HCT116 (cell line): ENCODE results near the gene NPR3. TPM values are rescaled to one million over a fixed set of nuclear protein-coding genes. Genes with fewer than 3 reads are reported as not detected.
A peak's percentile ranks its signal among the peaks of the same experiment; 100 is the strongest.

Source experiments
- ATAC-seq: fragments of 200-7000 bp; cut with Tn5 transposase; 2 replicates; pipeline ENCODE4 v1.9.1; 2020; ENCODE audit warnings: mild to moderate bottlenecking, moderate library complexity
- BruUV-seq: library from RNA; stranded (reverse); fragments of 400-500 nt; replicated peaks from 2 replicates; lab custom pipeline; 2021; lab: Mats Ljungman, UMichigan
- CTCF ChIA-PET: fragments of 300-600 bp; sonication (Branson Sonifier 250); formaldehyde crosslinking; loops from one replicate; lab custom pipeline; 2021; ENCODE audit warnings: antibody characterized with exemption; lab: Charles Lee
- POLR2A ChIA-PET: fragments of 300-600, 350-600 bp; sonication (Branson Sonifier 250); formaldehyde crosslinking; loops from one replicate; lab custom pipeline; 2021; ENCODE audit warnings: antibody characterized with exemption; lab: Charles Lee
- RAD21 ChIA-PET, 2 experiments: fragments of 300-600 bp; sonication (Branson Sonifier 250); formaldehyde crosslinking; loops; one replicate each; lab custom pipeline; 2023; ENCODE audit warnings: low total read pairs in 2 of 2; ENCODE audit not compliant: uncharacterized antibody in 2 of 2, unreplicated experiment in 2 of 2, low non-redundant PET in 1 of 2; lab: Charles Lee
- DNase-seq: peaks from one replicate; pipeline ENCODE4 v3.0.0-alpha.2; 2010; ENCODE audit warnings: low read depth, low spot score
- H2AFZ ChIP-seq: fragments of 200-600 bp; shearing (Covaris generic), sonication (generic); 2 replicates; pipeline ENCODE4 v1.6.1; 2017; ENCODE audit warnings: low read depth, mixed run types, mixed read lengths, antibody characterized with exemption, low read length; ENCODE audit not compliant: poor library complexity, severe bottlenecking
- H3K27ac ChIP-seq: 2 replicates; pipeline ENCODE4 v1.5.1; 2012; ENCODE audit warnings: low read depth, low read length
- H3K27me3 ChIP-seq: fragments of 200-600 bp; sonication (generic); 2 replicates; pipeline ENCODE4 v1.6.1; 2016; ENCODE audit warnings: mixed run types, low read length, mixed read lengths; ENCODE audit not compliant: insufficient read depth
- H3K36me3 ChIP-seq, 2 experiments: fragments of 200-500 bp in 1 of 2; fragments of 200-600 bp in 1 of 2; sonication (Bioruptor generic) in 1 of 2; sonication (generic) in 1 of 2; 2 replicates each; pipeline versions ENCODE4 v1.5.1 to v1.6.1; 2014 to 2016; ENCODE audit warnings: low read length in 2 of 2, inconsistent platforms in 1 of 2, mixed read lengths in 1 of 2, mixed run types in 1 of 2; ENCODE audit not compliant: insufficient read depth in 2 of 2, control insufficient read depth in 1 of 2
- H3K4me1 ChIP-seq, 2 experiments: fragments of 200-600 bp in 1 of 2; sonication (generic) in 1 of 2; 2 replicates each; pipeline versions ENCODE4 v1.5.1 to v1.6.1; 2012 to 2017; ENCODE audit warnings: low read length in 2 of 2, inconsistent platforms in 1 of 2, mild to moderate bottlenecking in 1 of 2, mixed read lengths in 1 of 2, mixed run types in 1 of 2, moderate library complexity in 1 of 2; ENCODE audit not compliant: insufficient read depth in 2 of 2, control insufficient read depth in 1 of 2
- H3K4me2 ChIP-seq: fragments of 200-600 bp; sonication (generic); 2 replicates; pipeline ENCODE4 v1.6.1; 2017; ENCODE audit warnings: mixed run types, low read length, mixed read lengths
- H3K4me3 ChIP-seq, 2 experiments: fragments of 200-600 bp in 1 of 2; sonication (generic) in 1 of 2; replicated peaks in 1 of 2; 2 replicates each; pipeline ENCODE4 v1.5.1; 2011 to 2016; ENCODE audit warnings: low read length in 2 of 2, control low read depth in 1 of 2, low read depth in 1 of 2, mild to moderate bottlenecking in 1 of 2, mixed read lengths in 1 of 2, mixed run types in 1 of 2
- H3K79me2 ChIP-seq: fragments of 200-600 bp; sonication (generic); 2 replicates; pipeline ENCODE4 v1.6.1; 2017; ENCODE audit warnings: mild to moderate bottlenecking, mixed run types, low read length, moderate library complexity, mixed read lengths; ENCODE audit not compliant: insufficient read depth
- H3K9ac ChIP-seq: fragments of 200-600 bp; sonication (generic); 2 replicates; pipeline ENCODE4 v1.6.1; 2016; ENCODE audit warnings: low read length, mixed read lengths
- H3K9me2 ChIP-seq: fragments of 200-600 bp; sonication (generic), shearing (Covaris generic); 2 replicates; pipeline ENCODE4 v1.6.1; 2017; ENCODE audit warnings: mixed run types, mild to moderate bottlenecking, moderate library complexity; ENCODE audit not compliant: insufficient read depth
- H3K9me3 ChIP-seq, 2 experiments: fragments of 200-500 bp in 1 of 2; fragments of 200-600 bp in 1 of 2; sonication (Bioruptor generic) in 1 of 2; sonication (generic) in 1 of 2; 2 replicates each; pipeline ENCODE4 v1.6.1; 2014 to 2017; ENCODE audit warnings: low read length in 2 of 2, mixed read lengths in 2 of 2, inconsistent platforms in 1 of 2, low read depth in 1 of 2, mild to moderate bottlenecking in 1 of 2, mixed run types in 1 of 2, moderate library complexity in 1 of 2; ENCODE audit not compliant: control insufficient read depth in 1 of 2, insufficient read depth in 1 of 2
- H4K20me1 ChIP-seq: fragments of 200-600 bp; sonication (generic), shearing (Covaris generic); 2 replicates; pipeline ENCODE4 v1.6.1; 2017; ENCODE audit warnings: mixed run types, mild to moderate bottlenecking, moderate library complexity; ENCODE audit not compliant: insufficient read depth
- CTCF ChIP-seq, 3 experiments: fragments of 200-600 bp in 1 of 3; sonication (generic) in 1 of 3; IDR thresholded peaks in 2 of 3; conservative IDR thresholded peaks in 1 of 3; 2 replicates each; pipeline ENCODE4 v1.5.1; 2012 to 2017; ENCODE audit warnings: low read depth in 2 of 3, low read length in 2 of 3, antibody characterized with exemption in 1 of 3, borderline replicate concordance in 1 of 3, control low read depth in 1 of 3, mild to moderate bottlenecking in 1 of 3, mixed read lengths in 1 of 3, mixed run types in 1 of 3, moderate library complexity in 1 of 3; ENCODE audit not compliant: insufficient read depth in 1 of 3
- POLR2A ChIP-seq: IDR thresholded peaks from 2 replicates; pipeline ENCODE4 v1.7.0; 2011; ENCODE audit warnings: borderline replicate concordance; ENCODE audit not compliant: insufficient read depth, insufficient read length; ENCODE audit errors: extremely low read depth
- POLR2AphosphoS5 ChIP-seq: IDR thresholded peaks from 2 replicates; pipeline ENCODE4 v1.6.1; 2011; ENCODE audit warnings: mild to moderate bottlenecking, low read depth, low read length, moderate library complexity
- RAD21 ChIP-seq: IDR thresholded peaks from 2 replicates; pipeline ENCODE4 v1.6.1; 2012; ENCODE audit warnings: low read depth, mild to moderate bottlenecking
- SRF ChIP-seq: IDR thresholded peaks from 2 replicates; pipeline ENCODE4 v1.6.1; 2012; ENCODE audit warnings: low read depth
- ZBTB33 ChIP-seq: IDR thresholded peaks from 2 replicates; pipeline ENCODE4 v1.6.1; 2011; ENCODE audit warnings: mild to moderate bottlenecking, low read length, moderate library complexity; ENCODE audit not compliant: insufficient replicate concordance; ENCODE audit errors: extremely low read depth
- ZFX ChIP-seq: fragments of 450-650 bp; IDR thresholded peaks from 2 replicates; pipeline ENCODE4 v1.6.1; 2017
- ZNF274 ChIP-seq: fragments of 200-500 bp; sonication (Bioruptor generic); IDR thresholded peaks from 2 replicates; pipeline ENCODE4 v1.6.1; 2014; ENCODE audit warnings: mild to moderate bottlenecking, low read depth, low read length, inconsistent platforms
- intact Hi-C: fragments of 100-400 bp; cut with micrococcal nuclease; formaldehyde crosslinking; loops from 2 replicates; pipeline ENCODE4 v1.10.0; 2022
- total RNA-seq: library from RNA; stranded (reverse); gene quantifications from one replicate; pipeline ENCODE4 v1.2.1, GENCODE V29; 2021; ENCODE audit not compliant: unreplicated experiment

Gene NPR3
- total RNA-seq, 1 experiment from 2014 or later, result 0.39 TPM

- Histone ChIP-seq H3K79me2 (no peaks in the 10 kb centered on the region), H3K9me2 (no peaks in the 10 kb centered on the region), H3K4me3 (peak overlapping the region; percentile 57 to 65), H3K36me3 (no peaks in the 10 kb centered on the region), H3K4me2 (peak overlapping the region; percentile 92), H4K20me1 (no peaks in the 10 kb centered on the region), H3K4me1 (peaks cover 3 to 12% of the 10 kb centered on the region in 2 experiments; a peak in 3 of 4 replicates), H3K27ac (no peak overlapping the region), H3K9me3 (no peaks in the 10 kb centered on the region), H3K27me3 (no peaks in the 10 kb centered on the region), H3K9ac (peak overlapping the region; percentile 45), H2AFZ (peak overlapping the region; percentile 87)
- DNase-seq, result peak; percentile 53
- BruUV-seq, result no TSS peak
- ChIA-PET POLR2A (no interaction called here), CTCF (interaction anchor here (0.8 to 2.4 kb wide), 4 partner anchors 20 to 472 kb away, joined by 3 to 9 read pairs (median 6); no protein-coding TSS in a partner anchor), RAD21 (no interaction called here)
- peak; percentile 90 for ATAC-seq
- intact Hi-C loops, result loop anchor here (1.0 to 2.0 kb wide), 4 partner anchors 206 to 713 kb away; no protein-coding TSS in a partner anchor
- TF ChIP-seq CTCF (IDR thresholded peaks at IDR 0.05 in 2 of 3, conservative IDR thresholded peaks at IDR 0.05 in 1 of 3; ENCODE audit: borderline replicate concordance in 1 of 3, insufficient read depth in 1 of 3, low read depth in 2 of 3, low read length in 2 of 3) (peak; percentile 67 to 82 (median 77)), RAD21 (peak; percentile 55), POLR2A (no peak), ZBTB33 (no peak), POLR2AphosphoS5 (no peak), ZFX (no peak), ZNF274 (no peak), SRF (no peak)
Observed at GRCh38 chr5:32709750-32710549, 1.2 kb upstream of the NPR3 start.
